ENCODE measurements around the gene HOXB9. TPM values are rescaled to one million over a fixed set of nuclear protein-coding genes. Genes with fewer than 3 reads are reported as not detected.

HOXB9 gene
- total and polyA plus RNA-seq, 9 of the 15 experiments (the other 6 are each of a cell fraction or from before 2014, with no cell fraction given), result 3.1 to 196 (median 77.6) TPM

DNA sequence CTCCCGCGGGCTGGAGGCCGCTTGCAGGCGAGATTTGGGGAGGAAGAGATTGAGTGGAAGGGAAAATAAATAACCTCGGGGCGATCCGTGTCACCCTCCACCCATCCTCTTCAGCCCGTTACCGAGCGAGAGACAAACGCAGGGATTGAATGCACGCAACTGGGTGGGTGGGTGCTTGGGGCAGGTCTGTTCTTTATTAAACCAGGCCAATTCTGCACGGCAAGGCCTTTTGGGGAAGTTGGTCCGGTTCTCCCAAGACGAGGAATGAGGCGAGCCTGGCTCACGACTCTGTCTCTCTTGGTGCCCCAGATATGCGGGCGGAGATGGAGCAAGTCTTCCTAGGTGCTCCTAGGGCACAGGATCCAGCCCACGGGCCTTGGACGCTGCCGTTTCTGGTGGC is 14.9 kb downstream of the HOXB9 start:
- peaks cover 26% of the 10 kb centered on the region for H3K79me2 ChIP-seq (ENCODE audit: control insufficient read depth, insufficient read depth, low read length)
- H3K4me3 ChIP-seq, result peak overlapping the region; percentile 56
- POLR2A ChIA-PET, result no interaction called here
- DNase-seq (ENCODE audit: extremely low read depth in 1 of 4, low spot score in 3 of 4), result no peak
- H3K9me3 ChIP-seq (replicated peaks; ENCODE audit: control insufficient read depth, insufficient read depth, low read depth, low read length), result no peaks in the 10 kb centered on the region
- H3K27ac ChIP-seq (ENCODE audit: extremely low read depth, low read depth, low read length), result peak overlapping the region; percentile 86
- no peaks in the 10 kb centered on the region for H3K9me1 ChIP-seq (ENCODE audit: control insufficient read depth, insufficient read depth, low read length)
- intact Hi-C loops (cut with micrococcal nuclease) (no loop called here), in situ Hi-C loops (cut with MboI) (no loop called here)
- CTCF ChIA-PET (ENCODE audit: low intra/inter-chr PET ratio), result interaction anchor here (0.5 kb wide), 1 partner anchor 586 kb away, joined by 3 read pairs; no protein-coding TSS in a partner anchor
- H3K27me3 ChIP-seq (ENCODE audit: control insufficient read depth in 2 of 2, insufficient read depth in 2 of 2, low read length in 2 of 2), result no peaks in the 10 kb centered on the region
- H4K20me1 ChIP-seq (replicated peaks; ENCODE audit: control insufficient read depth, insufficient read depth, low read length), result no peaks in the 10 kb centered on the region
- FAIRE-seq, result no peak
- H2AFZ ChIP-seq (ENCODE audit: low read depth, low read length), result peak overlapping the region; percentile 92
- peak overlapping the region; percentile 80 to 94 for H3K9ac ChIP-seq (ENCODE audit: insufficient read depth in 1 of 2, low read depth in 2 of 2, low read length in 2 of 2)
- H3K36me3 ChIP-seq (ENCODE audit: control insufficient read depth, insufficient read depth, low read length), result peaks cover 14% of the 10 kb centered on the region; the same call in 1 of the 3 replicates
- BruUV-seq (replicated peaks), result no TSS peak
- H3K4me1 ChIP-seq (replicated peaks in 1 of 2; ENCODE audit: control insufficient read depth in 2 of 2, insufficient read depth in 2 of 2, low read length in 2 of 2), result peaks cover 20 to 50% of the 10 kb centered on the region in 2 experiments
- 40% methylated on average over 17 of the region's 22 CpGs for WGBS (ENCODE audit: insufficient coverage, low coverage, missing lambda C conversion rate)
- peak; percentile 20 for ATAC-seq
- peak overlapping the region; percentile 71 for H3K4me2 ChIP-seq (ENCODE audit: insufficient read depth, low read length)
- no peak for TF ChIP-seq ZNF436 (CRISPR knock-in tag; IDR thresholded peaks at IDR 0.05)
- TF ChIP-seq, protein P1, sequence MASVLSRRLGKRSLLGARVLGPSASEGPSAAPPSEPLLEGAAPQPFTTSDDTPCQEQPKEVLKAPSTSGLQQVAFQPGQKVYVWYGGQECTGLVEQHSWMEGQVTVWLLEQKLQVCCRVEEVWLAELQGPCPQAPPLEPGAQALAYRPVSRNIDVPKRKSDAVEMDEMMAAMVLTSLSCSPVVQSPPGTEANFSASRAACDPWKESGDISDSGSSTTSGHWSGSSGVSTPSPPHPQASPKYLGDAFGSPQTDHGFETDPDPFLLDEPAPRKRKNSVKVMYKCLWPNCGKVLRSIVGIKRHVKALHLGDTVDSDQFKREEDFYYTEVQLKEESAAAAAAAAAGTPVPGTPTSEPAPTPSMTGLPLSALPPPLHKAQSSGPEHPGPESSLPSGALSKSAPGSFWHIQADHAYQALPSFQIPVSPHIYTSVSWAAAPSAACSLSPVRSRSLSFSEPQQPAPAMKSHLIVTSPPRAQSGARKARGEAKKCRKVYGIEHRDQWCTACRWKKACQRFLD (CRISPR knock-in tag; IDR thresholded peaks at IDR 0.05), result 0 out of 2 replicates have a peak, but pooled peaks have one; percentile 0
- no peak for TF ChIP-seq ZNF212 (CRISPR knock-in tag; IDR thresholded peaks at IDR 0.05)
- TF ChIP-seq BMI1 (IDR thresholded peaks at IDR 0.05; ENCODE audit: low read length), result no peak
- no peak for TF ChIP-seq ZNF551 (CRISPR knock-in tag; IDR thresholded peaks at IDR 0.05)
- TF ChIP-seq GATAD2A (IDR thresholded peaks at IDR 0.05), result no peak
- TF ChIP-seq TCF7L2 (IDR thresholded peaks at IDR 0.05; ENCODE audit: low read depth, low read length), result no peak
- TF ChIP-seq, protein P2, sequence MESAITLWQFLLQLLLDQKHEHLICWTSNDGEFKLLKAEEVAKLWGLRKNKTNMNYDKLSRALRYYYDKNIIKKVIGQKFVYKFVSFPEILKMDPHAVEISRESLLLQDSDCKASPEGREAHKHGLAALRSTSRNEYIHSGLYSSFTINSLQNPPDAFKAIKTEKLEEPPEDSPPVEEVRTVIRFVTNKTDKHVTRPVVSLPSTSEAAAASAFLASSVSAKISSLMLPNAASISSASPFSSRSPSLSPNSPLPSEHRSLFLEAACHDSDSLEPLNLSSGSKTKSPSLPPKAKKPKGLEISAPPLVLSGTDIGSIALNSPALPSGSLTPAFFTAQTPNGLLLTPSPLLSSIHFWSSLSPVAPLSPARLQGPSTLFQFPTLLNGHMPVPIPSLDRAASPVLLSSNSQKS (CRISPR knock-in tag; IDR thresholded peaks at IDR 0.05), result no peak
- no peak for TF ChIP-seq TGIF2 (CRISPR knock-in tag; IDR thresholded peaks at IDR 0.05)
- no peak for TF ChIP-seq NFYB (IDR thresholded peaks at IDR 0.05; ENCODE audit: extremely low read depth, insufficient read length)
- TF ChIP-seq FOXA3 (CRISPR knock-in tag; conservative IDR thresholded peaks at IDR 0.05 in 1 of 2, IDR thresholded peaks at IDR 0.05 in 1 of 2), result no peak
- TF ChIP-seq ZNF253 (CRISPR knock-in tag; conservative IDR thresholded peaks at IDR 0.05), result no peak
- TF ChIP-seq BRCA1 (IDR thresholded peaks at IDR 0.05), result no peak
- TF ChIP-seq BRCA1 (CRISPR knock-in tag; IDR thresholded peaks at IDR 0.05), result no peak
- TF ChIP-seq SAFB (IDR thresholded peaks at IDR 0.05; ENCODE audit: borderline replicate concordance, low read depth, low read length), result no peak
- no peak for TF ChIP-seq ZNF717 (CRISPR knock-in tag; IDR thresholded peaks at IDR 0.05)
- peak; percentile 2 for TF ChIP-seq CCNT2 (IDR thresholded peaks at IDR 0.05; ENCODE audit: borderline replicate concordance, extremely low read depth, insufficient read length, low read depth, low read length)
- peak; percentile 10 for TF ChIP-seq KDM5B (IDR thresholded peaks at IDR 0.05; ENCODE audit: insufficient replicate concordance, low read depth, low read length)
- TF ChIP-seq ZNF124 (CRISPR knock-in tag; IDR thresholded peaks at IDR 0.05), result no peak
- TF ChIP-seq MECOM (CRISPR knock-in tag; IDR thresholded peaks at IDR 0.05), result no peak
- TF ChIP-seq RFX5 (IDR thresholded peaks at IDR 0.05; ENCODE audit: low read depth, low read length), result no peak
- TF ChIP-seq, protein P3, sequence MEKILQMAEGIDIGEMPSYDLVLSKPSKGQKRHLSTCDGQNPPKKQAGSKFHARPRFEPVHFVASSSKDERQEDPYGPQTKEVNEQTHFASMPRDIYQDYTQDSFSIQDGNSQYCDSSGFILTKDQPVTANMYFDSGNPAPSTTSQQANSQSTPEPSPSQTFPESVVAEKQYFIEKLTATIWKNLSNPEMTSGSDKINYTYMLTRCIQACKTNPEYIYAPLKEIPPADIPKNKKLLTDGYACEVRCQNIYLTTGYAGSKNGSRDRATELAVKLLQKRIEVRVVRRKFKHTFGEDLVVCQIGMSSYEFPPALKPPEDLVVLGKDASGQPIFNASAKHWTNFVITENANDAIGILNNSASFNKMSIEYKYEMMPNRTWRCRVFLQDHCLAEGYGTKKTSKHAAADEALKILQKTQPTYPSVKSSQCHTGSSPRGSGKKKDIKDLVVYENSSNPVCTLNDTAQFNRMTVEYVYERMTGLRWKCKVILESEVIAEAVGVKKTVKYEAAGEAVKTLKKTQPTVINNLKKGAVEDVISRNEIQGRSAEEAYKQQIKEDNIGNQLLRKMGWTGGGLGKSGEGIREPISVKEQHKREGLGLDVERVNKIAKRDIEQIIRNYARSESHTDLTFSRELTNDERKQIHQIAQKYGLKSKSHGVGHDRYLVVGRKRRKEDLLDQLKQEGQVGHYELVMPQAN (IDR thresholded peaks at IDR 0.05; ENCODE audit: borderline replicate concordance), result no peak

Data from K562 (cell line).